ENCODE results near the gene TRIP11.

TRIP11 gene

GRCh38 chr14:92009604-92010003 lies 30.3 kb downstream of the TRIP11 start:
- no peak for DNase-seq

- no peak for DNase-seq
These were observed 34.8 kb downstream of the TRIP11 start for GRCh38 chr14:92005019-92005418.

- DNase-seq: no peak
These were observed 35.8 kb downstream of the TRIP11 start for GRCh38 chr14:92004062-92004461.

- no peak for DNase-seq
These were observed 40.9 kb downstream of the TRIP11 start for GRCh38 chr14:91998667-91999570.

DNA sequence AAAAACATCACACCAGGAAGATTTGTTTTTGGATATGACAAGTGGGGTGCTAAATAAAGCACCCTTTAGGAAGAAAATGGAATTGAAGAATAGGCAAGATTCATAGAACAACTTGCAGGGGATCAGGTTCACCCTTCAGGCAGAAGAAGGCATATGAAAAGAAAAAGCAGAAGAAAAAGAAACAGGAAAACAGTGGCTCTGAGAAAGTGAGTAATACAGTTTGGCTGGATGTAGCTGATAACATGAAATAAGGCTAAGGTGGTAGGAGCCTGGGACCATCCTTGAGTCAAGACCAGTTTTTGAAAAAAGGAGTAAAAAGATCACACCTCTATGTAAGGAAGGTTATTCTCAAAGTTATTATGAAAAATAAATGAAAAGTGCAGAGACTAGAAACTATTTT lies 42.4 kb downstream of the TRIP11 start:
- no peak for DNase-seq

- DNase-seq: peak in 1 of 2 experiments; percentile 27
These were observed 42.9 kb downstream of the TRIP11 start for GRCh38 chr14:91996948-91997371.

DNA sequence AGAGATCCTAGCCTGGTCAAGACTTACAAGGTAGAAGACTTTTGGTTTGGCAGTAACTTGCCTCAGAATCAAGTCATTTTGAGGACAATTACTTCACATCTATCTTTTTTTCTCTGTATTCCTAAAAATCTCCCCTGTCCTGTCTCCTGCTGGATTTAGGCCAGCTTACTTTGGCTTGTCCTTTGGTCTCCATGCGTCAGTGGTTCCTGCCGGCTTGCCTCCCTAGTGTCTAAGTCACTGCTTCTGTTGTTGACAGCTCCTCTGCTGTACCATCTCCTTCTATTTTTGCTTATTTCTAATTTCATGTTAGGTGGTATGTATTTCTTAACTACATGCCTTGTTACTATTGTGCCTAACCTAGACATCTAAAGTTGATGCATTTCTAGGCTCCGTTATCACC lies 52.7 kb downstream of the TRIP11 start:
- no peak for DNase-seq

GRCh38 chr14:91985521-91986255 lies 54.2 kb downstream of the TRIP11 start:
- DNase-seq: no peak

DNA sequence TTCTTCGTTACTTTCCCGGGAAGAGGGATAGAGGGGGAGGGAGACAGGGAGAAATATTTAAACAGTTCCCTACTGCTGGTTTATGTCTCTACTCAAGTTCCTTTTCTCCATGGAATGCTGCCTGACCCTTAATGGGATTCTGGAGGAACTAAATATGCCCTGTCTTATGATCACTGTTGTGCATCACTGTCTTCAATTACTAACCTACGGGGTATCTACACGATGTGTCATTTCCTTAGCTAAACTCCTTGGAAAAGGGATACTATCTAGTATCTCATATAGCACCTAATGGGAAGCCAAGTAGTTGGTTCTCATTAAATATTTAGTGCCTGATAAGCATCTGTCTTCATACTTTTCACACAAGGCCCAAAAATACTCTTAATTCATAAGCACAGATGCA lies 54.9 kb downstream of the TRIP11 start:
- DNase-seq: no peak

- DNase-seq: no peak
These were observed 56.3 kb downstream of the TRIP11 start for GRCh38 chr14:91983588-91983987.

DNA sequence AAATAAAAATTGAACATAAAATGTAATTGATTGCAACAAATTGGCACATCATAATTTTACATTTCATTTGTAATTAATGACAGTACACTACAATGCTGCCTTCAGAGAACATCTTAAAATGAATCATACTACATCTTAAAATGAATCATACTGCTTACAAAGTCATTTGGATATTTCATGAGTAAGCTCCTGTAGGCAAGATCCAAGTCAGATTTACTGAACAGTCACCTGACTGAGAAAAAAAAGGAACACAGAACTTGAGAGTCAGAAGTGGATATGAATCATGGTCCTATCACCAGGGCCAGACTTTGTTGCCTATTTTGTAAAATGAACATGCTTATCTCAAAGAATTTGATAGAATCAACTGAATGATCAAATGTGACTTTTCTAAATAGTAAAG lies 59.7 kb downstream of the TRIP11 start:
- DNase-seq: no peak

DNA sequence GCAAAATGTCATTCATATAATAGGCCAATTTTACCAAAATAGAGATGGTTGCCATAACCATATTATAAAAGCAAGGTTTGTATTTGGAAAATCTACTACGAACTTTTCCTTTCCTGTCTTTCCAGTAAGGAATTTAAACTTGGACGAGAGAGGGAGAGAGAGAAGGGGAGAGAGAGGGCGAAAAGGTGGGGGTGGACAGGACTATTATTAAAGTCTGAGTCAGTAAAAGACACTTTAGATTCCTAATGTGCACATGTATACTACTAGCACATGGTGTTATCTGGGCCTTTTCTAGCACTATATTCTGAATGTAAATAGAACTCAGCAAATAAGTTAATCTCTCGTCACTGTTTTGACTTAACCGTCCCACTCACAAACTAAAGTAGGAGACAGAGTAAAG lies 62.0 kb downstream of the TRIP11 start:
- DNase-seq: no peak

GRCh38 chr14:91975763-91976162 lies 64.1 kb downstream of the TRIP11 start:
- DNase-seq: no peak

DNA sequence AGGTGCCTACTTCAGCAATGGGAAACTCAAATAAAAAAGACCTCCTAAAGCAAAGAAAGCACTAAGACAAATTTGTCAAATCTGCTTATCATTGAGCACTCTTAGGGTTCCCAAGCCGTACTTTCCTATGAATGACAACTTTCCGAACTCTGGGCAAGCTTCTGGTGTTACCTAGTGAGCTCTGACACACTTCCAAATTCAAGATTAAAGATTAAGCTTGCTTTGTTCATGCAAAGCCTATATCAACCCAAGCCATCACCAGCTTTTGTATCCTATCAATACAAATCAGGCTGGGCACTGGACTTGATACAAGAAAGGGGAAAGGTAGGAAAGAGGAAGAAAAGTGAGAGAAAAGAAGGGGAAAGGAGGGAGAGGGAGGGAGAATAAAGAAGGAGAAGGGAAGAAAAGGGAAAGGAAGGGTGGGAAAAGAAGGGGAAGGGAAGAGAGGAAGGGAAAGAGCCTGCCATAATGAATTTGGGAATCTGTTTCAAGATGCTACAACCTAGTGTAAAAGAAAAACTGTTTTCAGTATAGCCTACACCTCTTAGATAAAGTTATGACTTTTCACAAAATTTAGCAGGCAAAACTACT lies 68.6 kb downstream of the TRIP11 start:
- DNase-seq: no peak

- no peak for DNase-seq
These were observed 71.6 kb downstream of the TRIP11 start for GRCh38 chr14:91968280-91968679.

DNA sequence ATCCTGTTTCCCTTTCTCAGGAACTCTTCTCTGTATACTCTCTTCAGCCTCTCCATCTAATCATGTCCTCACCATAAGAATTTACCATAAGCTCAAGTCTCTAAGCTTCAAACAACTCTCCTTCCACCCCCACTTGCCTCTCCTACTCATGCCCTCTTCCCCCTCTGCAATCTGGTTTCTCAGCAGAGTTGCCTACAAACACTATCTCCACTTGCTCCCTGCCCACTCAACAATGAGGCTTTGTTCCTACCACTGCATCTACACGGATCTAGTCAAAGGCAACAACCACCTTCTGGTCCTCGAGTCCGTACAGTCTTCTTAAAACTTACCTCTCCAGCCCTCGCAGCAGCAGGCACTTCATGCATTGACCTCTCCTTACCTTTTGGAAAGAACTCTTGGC lies 75.1 kb downstream of the TRIP11 start:
- no peak for DNase-seq

- DNase-seq: no peak
These were observed 75.8 kb downstream of the TRIP11 start for GRCh38 chr14:91964011-91964410.

DNA sequence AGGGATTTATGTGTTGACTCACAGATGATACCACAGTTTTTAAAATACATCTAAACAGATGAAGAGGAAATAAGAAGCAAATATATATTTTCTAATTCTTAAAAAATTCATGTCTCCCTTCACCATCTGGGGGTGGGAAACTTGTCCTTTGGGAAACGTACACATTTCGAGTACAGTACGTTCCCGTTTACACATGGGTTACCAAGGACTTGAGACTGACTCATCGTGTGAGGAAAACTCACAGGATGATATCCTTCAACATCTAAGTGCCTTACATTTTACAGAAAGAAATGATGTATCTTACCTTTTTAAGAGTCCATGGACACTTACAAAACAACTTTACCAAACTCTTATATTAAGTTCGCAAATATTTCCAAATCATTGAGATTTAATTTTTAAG lies 76.4 kb downstream of the TRIP11 start:
- no peak for DNase-seq

DNA sequence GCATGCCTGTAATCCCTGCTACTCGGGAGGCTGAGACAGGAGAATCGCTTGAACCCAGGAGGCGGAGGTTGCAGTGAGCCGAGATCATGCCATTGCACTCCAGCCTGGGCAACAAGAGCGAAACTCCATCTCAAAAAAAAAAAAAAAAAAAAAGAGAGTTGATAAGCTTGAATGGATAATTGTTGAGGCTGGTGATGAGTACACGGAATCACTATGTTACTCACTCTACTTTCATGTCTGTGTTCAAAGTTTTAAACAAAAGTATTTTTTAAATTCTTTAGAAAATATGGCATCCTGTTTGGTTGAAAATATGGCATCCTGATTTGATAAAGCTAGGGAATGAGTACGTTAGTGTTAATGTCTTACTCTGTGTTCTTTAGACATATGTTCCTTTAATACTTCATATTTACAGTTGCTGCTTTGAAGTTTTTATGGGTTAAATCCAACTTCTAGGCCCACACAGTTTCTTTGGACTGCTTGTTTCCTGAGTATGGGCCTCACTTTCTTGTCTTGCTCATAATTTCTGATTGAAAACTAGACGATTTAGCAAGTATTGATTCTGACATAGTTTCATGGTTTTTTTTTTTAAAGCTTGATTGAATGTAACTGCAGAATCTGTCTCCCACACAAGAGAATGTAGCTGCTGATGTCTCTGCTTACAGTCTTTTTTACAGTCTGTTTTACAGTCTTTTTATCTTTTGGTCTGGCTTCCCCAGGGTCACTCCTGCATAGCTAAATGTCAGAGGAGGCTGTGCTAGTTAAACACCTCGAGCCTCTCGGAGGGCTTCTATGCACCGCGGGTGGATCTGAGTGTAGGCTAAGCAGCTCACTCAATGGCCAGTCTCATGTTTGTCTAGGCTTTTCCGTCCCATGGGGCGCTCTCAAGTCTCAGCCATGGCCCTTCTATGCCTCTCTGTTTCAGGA lies 78.3 kb downstream of the TRIP11 start:
- no peak for DNase-seq

DNA sequence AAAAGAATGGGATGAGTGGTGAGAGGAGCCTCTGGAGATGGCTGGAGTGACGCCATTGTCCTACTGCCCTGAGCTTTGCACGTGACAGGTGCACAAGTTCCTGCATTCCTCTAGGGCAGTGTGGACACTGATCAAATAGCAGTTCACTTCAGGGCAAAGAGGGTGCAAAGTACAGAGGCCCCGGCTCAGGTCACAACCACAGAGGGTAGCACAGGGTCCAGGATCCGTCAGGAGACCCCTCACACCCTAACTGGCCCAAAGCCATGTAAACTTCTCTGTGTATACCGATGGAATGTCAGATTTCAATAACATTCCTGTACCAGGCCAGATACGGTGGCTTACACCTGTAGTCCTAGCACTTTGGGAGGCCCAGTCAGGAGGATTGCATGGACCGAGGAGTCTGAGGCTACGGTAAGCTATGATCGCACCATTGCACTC lies 82.0 kb downstream of the TRIP11 start:
- DNase-seq: no peak

GRCh38 chr14:91956616-91957015 lies 83.2 kb downstream of the TRIP11 start:
- no peak for DNase-seq

DNA sequence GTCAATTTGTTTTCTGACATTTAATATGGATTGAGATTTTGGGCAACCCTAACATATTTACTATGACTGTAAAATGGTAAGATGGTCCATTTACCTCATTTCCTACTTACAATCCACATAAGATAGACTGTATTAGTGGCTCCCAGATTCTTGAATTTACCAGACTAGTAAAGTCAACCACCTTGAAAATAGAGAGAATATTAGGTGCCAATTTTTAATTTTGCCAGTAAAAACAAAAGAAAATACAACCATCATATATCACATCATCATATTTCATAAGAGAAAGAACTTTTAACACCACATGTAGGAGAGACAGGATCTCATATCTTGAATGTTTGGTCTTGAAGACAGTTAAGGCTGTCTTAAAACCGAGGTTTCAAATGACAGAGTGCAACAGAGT lies 84.7 kb downstream of the TRIP11 start:
- DNase-seq: no peak

Measured in SHP77 (cell line).